Thyroid gland (tissue), 4 donors: ENCODE measurements around the gene BTG3. TPM values are rescaled to one million over a fixed set of nuclear protein-coding genes. Genes with fewer than 3 reads are reported as not detected.

Source experiments
- DNase-seq, 2 donors: peaks; one replicate each; pipeline ENCODE4 v3.0.0-alpha.2; 2019
- H3K27ac ChIP-seq, 3 donors: fragments of 200-600 bp; sonication (generic); 1 replicate in 2 of 3; 2 replicates in 1 of 3; pipeline ENCODE4 v1.5.1; 2016 to 2019; ENCODE audit warnings: mild to moderate bottlenecking in 1 of 3, moderate library complexity in 1 of 3
- H3K27me3 ChIP-seq: fragments of 200-600 bp; sonication (generic); one replicate; pipeline ENCODE4 v1.5.1; 2019
- H3K36me3 ChIP-seq, 2 donors: fragments of 200-600 bp; sonication (generic); one replicate each; pipeline ENCODE4 v1.5.1; 2016 to 2019
- H3K4me1 ChIP-seq, 2 donors: fragments of 200-600 bp; sonication (generic); one replicate each; pipeline ENCODE4 v1.5.1; 2017 to 2019
- H3K4me3 ChIP-seq, 3 donors: fragments of 200-600 bp; sonication (generic); replicated peaks in 1 of 3; 1 replicate in 2 of 3; 2 replicates in 1 of 3; pipeline ENCODE4 v1.5.1; 2016; ENCODE audit warnings: mild to moderate bottlenecking in 1 of 3
- H3K9me3 ChIP-seq: fragments of 200-600 bp; sonication (generic); one replicate; pipeline ENCODE4 v1.5.1; 2017
- CTCF ChIP-seq, 6 experiments: fragments of 200-600 bp in 3 of 6; fragments of 450-650 bp in 3 of 6; sonication (generic) in 3 of 6; IDR thresholded peaks; one replicate each; pipeline ENCODE4 v1.5.1; 2016 to 2019; ENCODE audit warnings: antibody characterized with exemption in 6 of 6, mild to moderate bottlenecking in 2 of 6, inconsistent platforms in 1 of 6, moderate library complexity in 1 of 6
- POLR2A ChIP-seq, 2 donors: fragments of 450-650 bp; IDR thresholded peaks; one replicate each; pipeline ENCODE4 v1.6.1; 2017; ENCODE audit warnings: antibody characterized with exemption in 2 of 2, mild to moderate bottlenecking in 2 of 2, moderate library complexity in 1 of 2
- WGBS, 2 donors: methylation state at CpG; one replicate each; pipeline ENCODE4 v1.1.5; 2017; 5-methylcytosine and 5-hydroxymethylcytosine counted together
- intact Hi-C: fragments of 100-400 bp; cut with DNase I; formaldehyde crosslinking; loops from one replicate; pipeline ENCODE4 v1.15.1; 2023
- total RNA-seq, 4 donors: library from RNA; depleted of rRNA; stranded (reverse); fragments of >200 nt; gene quantifications; one replicate each; pipeline ENCODE4 v1.2.3, GENCODE V29; 2016

Gene BTG3
- total RNA-seq, 4 donors from 2014 or later, result 37.5 to 79.1 (median 61.9) TPM

GRCh38 chr21:17580319-17580718 is 32.4 kb downstream of the BTG3 start:
- TF ChIP-seq POLR2A (IDR thresholded peaks at IDR 0.05) (no peak), CTCF (IDR thresholded peaks at IDR 0.05) (no peak)
- intact Hi-C loops, result loop anchor here (5.0 kb wide), 1 partner anchor 193 kb away; no protein-coding TSS in a partner anchor
- DNase-seq, result no peak
- no peaks in the 10 kb centered on the region for H3K36me3 ChIP-seq
- no peaks in the 10 kb centered on the region for H3K9me3 ChIP-seq
- WGBS, 2 donors, result 96 to 98% methylated on average over 8 of the region's 8 CpGs
- H3K4me1 ChIP-seq, result no peaks in the 10 kb centered on the region
- no peak overlapping the region for H3K27ac ChIP-seq
- no peak overlapping the region for H3K4me3 ChIP-seq
- H3K27me3 ChIP-seq, result no peaks in the 10 kb centered on the region

- H3K4me3 ChIP-seq, result no peak overlapping the region
- no peaks in the 10 kb centered on the region for H3K9me3 ChIP-seq
- H3K27ac ChIP-seq, result no peak overlapping the region
- no peaks in the 10 kb centered on the region for H3K4me1 ChIP-seq
- no peak for DNase-seq
- TF ChIP-seq POLR2A (IDR thresholded peaks at IDR 0.05), result no peak
- TF ChIP-seq CTCF (IDR thresholded peaks at IDR 0.05), result no peak
- intact Hi-C loops, result no loop called here
- WGBS, 2 donors, result 88 to 92% methylated on average over 2 of the region's 2 CpGs
- no peaks in the 10 kb centered on the region for H3K27me3 ChIP-seq
- no peaks in the 10 kb centered on the region for H3K36me3 ChIP-seq
Measured at GRCh38 chr21:17578876-17579275, 33.8 kb downstream of the BTG3 start.

- Histone ChIP-seq H3K27me3 (no peaks in the 10 kb centered on the region), H3K36me3 (no peaks in the 10 kb centered on the region), H3K4me1 (no peaks in the 10 kb centered on the region), H3K27ac (no peak overlapping the region), H3K4me3 (no peak overlapping the region), H3K9me3 (no peaks in the 10 kb centered on the region)
- no peak for DNase-seq
- intact Hi-C loops, result no loop called here
- TF ChIP-seq POLR2A (IDR thresholded peaks at IDR 0.05) (no peak), CTCF (IDR thresholded peaks at IDR 0.05) (no peak)
- WGBS, 2 donors, result 96% methylated on average over 2 of the region's 2 CpGs
Measured at GRCh38 chr21:17578162-17578561, 34.5 kb downstream of the BTG3 start.

- H3K27me3 ChIP-seq, result no peaks in the 10 kb centered on the region
- H3K4me3 ChIP-seq, result no peak overlapping the region
- H3K36me3 ChIP-seq, result no peaks in the 10 kb centered on the region
- TF ChIP-seq CTCF (IDR thresholded peaks at IDR 0.05), result no peak
- TF ChIP-seq POLR2A (IDR thresholded peaks at IDR 0.05), result no peak
- no peak for DNase-seq
- no peaks in the 10 kb centered on the region for H3K9me3 ChIP-seq
- WGBS, 2 donors, result 84 to 93% methylated on average over 1 of the region's 1 CpG
- H3K27ac ChIP-seq, result no peak overlapping the region
- H3K4me1 ChIP-seq, result no peaks in the 10 kb centered on the region
- intact Hi-C loops, result no loop called here
Measured at GRCh38 chr21:17577701-17578100, 35.0 kb downstream of the BTG3 start.

- 69 to 80% methylated on average over 5 of the region's 5 CpGs for WGBS, 2 donors
- no peak for TF ChIP-seq CTCF (IDR thresholded peaks at IDR 0.05)
- TF ChIP-seq POLR2A (IDR thresholded peaks at IDR 0.05), result no peak
- intact Hi-C loops, result no loop called here
- Histone ChIP-seq H3K27ac (peak overlapping the region in 2 of 3 donors; percentile 3 to 11), H3K36me3 (no peaks in the 10 kb centered on the region), H3K4me1 (no peaks in the 10 kb centered on the region), H3K27me3 (no peaks in the 10 kb centered on the region), H3K9me3 (no peaks in the 10 kb centered on the region), H3K4me3 (no peak overlapping the region)
- peak; percentile 35 to 50 for DNase-seq
Measured at GRCh38 chr21:17576080-17576835, 36.4 kb downstream of the BTG3 start.
